HepG2 (cell line): ENCODE data around the gene CCDC157. TPM values are rescaled to one million over a fixed set of nuclear protein-coding genes. Genes with fewer than 3 reads are reported as not detected.
A peak's percentile ranks its signal among the peaks of the same experiment; 100 is the strongest.

Experiments used
- AKAP8 ChIP-seq: sonication (generic); formaldehyde crosslinking; IDR thresholded peaks from 2 replicates; pipeline ENCODE4 v1.5.1; 2020; ENCODE audit warnings: mild to moderate bottlenecking, missing genetic modification reagents
- ATM ChIP-seq: fragments of 450-650 bp; IDR thresholded peaks from 2 replicates; pipeline ENCODE4 v1.7.1; 2017; ENCODE audit warnings: mild to moderate bottlenecking, borderline replicate concordance
- BRF2 ChIP-seq: sonication (generic); formaldehyde crosslinking; IDR thresholded peaks from 2 replicates; pipeline ENCODE4 v1.8.1; 2022; ENCODE audit warnings: mild to moderate bottlenecking, missing genetic modification reagents
- CENPBD1 ChIP-seq: sonication (generic); formaldehyde crosslinking; IDR thresholded peaks from 2 replicates; pipeline ENCODE4 v1.8.0; 2022; ENCODE audit warnings: missing genetic modification reagents, low read depth, mild to moderate bottlenecking, borderline replicate concordance
- CREB1 ChIP-seq, 2 experiments: fragments of 450-650 bp in 1 of 2; IDR thresholded peaks; 2 replicates each; pipeline ENCODE4 v1.6.1; 2016 to 2017; ENCODE audit warnings: control low read depth in 1 of 2, mild to moderate bottlenecking in 1 of 2, missing compliant biosample characterization in 1 of 2, missing genetic modification characterization in 1 of 2
- ESRRA ChIP-seq: sonication (generic); formaldehyde crosslinking; IDR thresholded peaks from 2 replicates; pipeline ENCODE4 v1.5.1; 2020; ENCODE audit warnings: mild to moderate bottlenecking, low read depth, missing genetic modification reagents
- FOXJ3 ChIP-seq: sonication (generic); formaldehyde crosslinking; IDR thresholded peaks from 2 replicates; pipeline ENCODE4 v1.4.0; 2020; ENCODE audit warnings: missing genetic modification reagents, mild to moderate bottlenecking, borderline replicate concordance
- GRHL1 ChIP-seq: sonication (generic); formaldehyde crosslinking; conservative IDR thresholded peaks from 2 replicates; pipeline ENCODE4 v1.8.0; 2022; ENCODE audit warnings: missing genetic modification reagents
- KAT8 ChIP-seq: IDR thresholded peaks from 2 replicates; pipeline ENCODE4 v1.6.1; 2016; ENCODE audit warnings: missing genetic modification reagents, missing compliant biosample characterization
- PHB2 ChIP-seq: fragments of 450-650 bp; IDR thresholded peaks from 2 replicates; pipeline ENCODE4 v1.6.1; 2018; ENCODE audit not compliant: partially characterized antibody
- RBM22 ChIP-seq: fragments of 200-400 bp; formaldehyde crosslinking; optimal IDR thresholded peaks from 2 replicates; pipeline ENCODE3; 2017; ENCODE audit warnings: mild to moderate bottlenecking, low read length, moderate library complexity
- RFX1 ChIP-seq: fragments of 450-650 bp; IDR thresholded peaks from 2 replicates; pipeline ENCODE4 v1.6.1; 2017
- SUZ12 ChIP-seq: fragments of 150-350 bp; IDR thresholded peaks from 2 replicates; pipeline ENCODE4 v1.6.1; 2014; ENCODE audit warnings: low read depth, low read length
- TEAD3 ChIP-seq: optimal IDR thresholded peaks from 2 replicates; pipeline ENCODE3; 2016; ENCODE audit warnings: borderline replicate concordance
- U2AF1 ChIP-seq: fragments of 200-400 bp; formaldehyde crosslinking; optimal IDR thresholded peaks from 2 replicates; pipeline ENCODE3; 2017; ENCODE audit warnings: mild to moderate bottlenecking, low read depth, low read length
- ZFP36 ChIP-seq: fragments of 150-350 bp; IDR thresholded peaks from 2 replicates; pipeline ENCODE4 v1.6.1; 2018; ENCODE audit warnings: borderline replicate concordance, low read length, low read depth; ENCODE audit not compliant: partially characterized antibody
- ZMYM4 ChIP-seq: sonication (generic); formaldehyde crosslinking; IDR thresholded peaks from 2 replicates; pipeline ENCODE4 v1.8.1; 2023; ENCODE audit warnings: mild to moderate bottlenecking, missing genetic modification reagents
- ZNF33A ChIP-seq: sonication (generic); formaldehyde crosslinking; IDR thresholded peaks from 2 replicates; pipeline ENCODE4 v1.5.1; 2020; ENCODE audit warnings: missing genetic modification reagents, mild to moderate bottlenecking, moderate library complexity, borderline replicate concordance
- ZNF34 ChIP-seq: sonication (generic); formaldehyde crosslinking; IDR thresholded peaks from 2 replicates; pipeline ENCODE4 v1.4.0; 2020; ENCODE audit warnings: mild to moderate bottlenecking, missing genetic modification reagents, borderline replicate concordance
- ZNF75D ChIP-seq: sonication (generic); formaldehyde crosslinking; IDR thresholded peaks from 2 replicates; pipeline ENCODE4 v1.8.1; 2023; ENCODE audit warnings: missing genetic modification reagents, mild to moderate bottlenecking, borderline replicate concordance
- ZNF776 ChIP-seq: sonication (generic); formaldehyde crosslinking; IDR thresholded peaks from 2 replicates; pipeline ENCODE4 v1.4.0; 2020; ENCODE audit warnings: mild to moderate bottlenecking, missing genetic modification reagents
- ZNF782 ChIP-seq: sonication (generic); formaldehyde crosslinking; IDR thresholded peaks from 2 replicates; pipeline ENCODE4 v1.4.0; 2020; ENCODE audit warnings: missing genetic modification reagents, mild to moderate bottlenecking, borderline replicate concordance
- ZNF883 ChIP-seq: sonication (generic); formaldehyde crosslinking; IDR thresholded peaks from 2 replicates; pipeline ENCODE4 v1.5.1; 2020; ENCODE audit warnings: mild to moderate bottlenecking, missing genetic modification reagents; ENCODE audit errors: not compliant biosample characterization
- ZSCAN21 ChIP-seq: sonication (generic); formaldehyde crosslinking; IDR thresholded peaks from 2 replicates; pipeline ENCODE4 v1.8.0; 2022; ENCODE audit warnings: mild to moderate bottlenecking, missing genetic modification reagents, moderate library complexity, borderline replicate concordance
- polyA plus RNA-seq, 8 experiments: library from polyadenylated mRNA; depleted of rRNA in 3 of 8; stranded (reverse) in 7 of 8; unstranded in 1 of 8; fragments of >200 nt; fragmentation: Illumina TruSeq in 4 of 8; extraction: Trizol in 4 of 8; gene quantifications; 2 replicates each; pipeline versions ENCODE4 v1.2.1 to v1.2.3, GENCODE V29; 2011 to 2016; ENCODE audit warnings: low read depth in 4 of 8, missing spikeins in 1 of 8, mixed read lengths in 1 of 8; ENCODE audit not compliant: insufficient read depth in 1 of 8
- total RNA-seq, 5 experiments: library from RNA; depleted of rRNA; stranded (reverse); fragments of >200 nt; fragmentation: Illumina TruSeq; extraction: Trizol; gene quantifications; 2 replicates each; pipeline ENCODE4 v1.2.3, GENCODE V29; 2016; ENCODE audit warnings: low read depth in 1 of 5
- TF ChIP-seq, protein P1 (sequence below): sonication (generic); formaldehyde crosslinking; conservative IDR thresholded peaks from 2 replicates; pipeline ENCODE4 v1.8.0; 2022; ENCODE audit warnings: low read depth, missing genetic modification reagents
- TF ChIP-seq, protein P2 (sequence below): sonication (generic); formaldehyde crosslinking; IDR thresholded peaks from 2 replicates; pipeline ENCODE4 v1.8.0; 2022; ENCODE audit warnings: mild to moderate bottlenecking, missing genetic modification reagents

The CCDC157 gene
- total and polyA plus RNA-seq, 2 of the 13 experiments (the other 11 are each of a cell fraction or from before 2014, with no cell fraction given), result 1.4 to 1.6 TPM

DNA sequence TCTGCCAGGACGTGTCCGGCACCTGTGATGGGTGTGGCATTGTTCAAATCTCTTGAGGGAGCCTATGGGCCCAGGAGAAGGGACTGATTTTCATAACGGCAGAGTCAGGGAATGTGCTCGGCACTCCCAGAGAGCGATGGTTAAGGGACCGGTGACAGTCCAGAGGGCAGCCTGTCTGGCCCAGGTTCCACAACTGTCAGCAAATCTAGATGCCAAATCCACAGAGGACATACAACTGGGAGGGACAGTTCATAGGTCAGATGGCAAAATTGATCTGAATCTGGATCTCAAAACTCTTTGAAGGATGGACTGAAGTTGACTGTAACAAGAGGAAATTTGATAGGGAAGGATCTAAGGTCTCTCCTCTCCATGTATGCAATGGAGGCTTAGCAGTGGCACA lies 47.5 kb downstream of the CCDC157 start (continued):
- TF ChIP-seq AKAP8 (CRISPR knock-in tag) (no peak), CREB1 (IDR thresholded peaks at IDR 0.05) (no peak), CREB1 (CRISPR knock-in tag; IDR thresholded peaks at IDR 0.05) (no peak), ZNF34 (CRISPR knock-in tag) (no peak), ZNF883 (CRISPR knock-in tag) (no peak), FOXJ3 (0 out of 2 replicates have a peak, but pooled peaks have one; percentile 41), RFX1 (no peak), PHB2 (no peak), ATM (no peak), TEAD3 (CRISPR knock-in tag) (peak; percentile 64), ZNF75D (CRISPR knock-in tag) (no peak), ZNF776 (CRISPR knock-in tag) (no peak), ZFP36 (no peak), ZMYM4 (0 out of 2 replicates have a peak, but pooled peaks have one; percentile 20), SUZ12 (no peak), KAT8 (CRISPR knock-in tag) (no peak), ZNF33A (CRISPR knock-in tag) (no peak), U2AF1 (no peak), CENPBD1 (CRISPR knock-in tag) (no peak), GRHL1 (no peak), BRF2 (CRISPR knock-in tag) (no peak), RBM22 (no peak), ZNF782 (CRISPR knock-in tag) (no peak), ZSCAN21 (CRISPR knock-in tag) (no peak), ESRRA (CRISPR knock-in tag) (peak; percentile 43; the same call in 1 of the 2 replicates)
- TF ChIP-seq, protein P1, sequence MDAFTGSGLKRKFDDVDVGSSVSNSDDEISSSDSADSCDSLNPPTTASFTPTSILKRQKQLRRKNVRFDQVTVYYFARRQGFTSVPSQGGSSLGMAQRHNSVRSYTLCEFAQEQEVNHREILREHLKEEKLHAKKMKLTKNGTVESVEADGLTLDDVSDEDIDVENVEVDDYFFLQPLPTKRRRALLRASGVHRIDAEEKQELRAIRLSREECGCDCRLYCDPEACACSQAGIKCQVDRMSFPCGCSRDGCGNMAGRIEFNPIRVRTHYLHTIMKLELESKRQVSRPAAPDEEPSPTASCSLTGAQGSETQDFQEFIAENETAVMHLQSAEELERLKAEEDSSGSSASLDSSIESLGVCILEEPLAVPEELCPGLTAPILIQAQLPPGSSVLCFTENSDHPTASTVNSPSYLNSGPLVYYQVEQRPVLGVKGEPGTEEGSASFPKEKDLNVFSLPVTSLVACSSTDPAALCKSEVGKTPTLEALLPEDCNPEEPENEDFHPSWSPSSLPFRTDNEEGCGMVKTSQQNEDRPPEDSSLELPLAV (CRISPR knock-in tag), result no peak
- TF ChIP-seq, protein P2, sequence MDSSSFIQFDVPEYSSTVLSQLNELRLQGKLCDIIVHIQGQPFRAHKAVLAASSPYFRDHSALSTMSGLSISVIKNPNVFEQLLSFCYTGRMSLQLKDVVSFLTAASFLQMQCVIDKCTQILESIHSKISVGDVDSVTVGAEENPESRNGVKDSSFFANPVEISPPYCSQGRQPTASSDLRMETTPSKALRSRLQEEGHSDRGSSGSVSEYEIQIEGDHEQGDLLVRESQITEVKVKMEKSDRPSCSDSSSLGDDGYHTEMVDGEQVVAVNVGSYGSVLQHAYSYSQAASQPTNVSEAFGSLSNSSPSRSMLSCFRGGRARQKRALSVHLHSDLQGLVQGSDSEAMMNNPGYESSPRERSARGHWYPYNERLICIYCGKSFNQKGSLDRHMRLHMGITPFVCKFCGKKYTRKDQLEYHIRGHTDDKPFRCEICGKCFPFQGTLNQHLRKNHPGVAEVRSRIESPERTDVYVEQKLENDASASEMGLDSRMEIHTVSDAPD (CRISPR knock-in tag), result peak; percentile 58; the same call in 1 of the 2 replicates
